Progenitor cell of endocrine pancreas (in vitro differentiated cells): ENCODE results near the gene PPP2R5C. TPM values are rescaled to one million over a fixed set of nuclear protein-coding genes. Genes with fewer than 3 reads are reported as not detected.

Experiments
- DNase-seq: peaks from one replicate; pipeline ENCODE4 v3.0.0; 2021; ENCODE audit warnings: low spot score; ENCODE audit not compliant: unreplicated experiment
- H3K27ac Mint-ChIP-seq: 2 replicates; pipeline ENCODE4 v1.8.0; 2021; ENCODE audit warnings: mild to moderate bottlenecking, moderate library complexity, mixed read lengths
- H3K27me3 Mint-ChIP-seq: 2 replicates; pipeline ENCODE4 v1.8.0; 2021; ENCODE audit warnings: mixed read lengths
- H3K36me3 Mint-ChIP-seq: 2 replicates; pipeline ENCODE4 v1.8.0; 2022; ENCODE audit warnings: mixed read lengths; ENCODE audit not compliant: insufficient read depth
- H3K4me1 Mint-ChIP-seq: 2 replicates; pipeline ENCODE4 v1.8.0; 2021; ENCODE audit warnings: low read depth, mixed read lengths
- H3K4me3 Mint-ChIP-seq: 2 replicates; pipeline ENCODE4 v1.8.0; 2021; ENCODE audit warnings: low read depth, mild to moderate bottlenecking, moderate library complexity, mixed read lengths
- H3K9me3 Mint-ChIP-seq: 2 replicates; pipeline ENCODE4 v1.8.0; 2021; ENCODE audit warnings: low read depth, mixed read lengths
- CTCF ChIP-seq: fragments of 200-600 bp; sonication (generic); IDR thresholded peaks from one replicate; pipeline ENCODE4 v1.5.0; 2021; ENCODE audit warnings: antibody characterized with exemption, mild to moderate bottlenecking; ENCODE audit not compliant: unreplicated experiment
- total RNA-seq: library from RNA; stranded (reverse); gene quantifications from 2 replicates; pipeline ENCODE4 v1.2.1, GENCODE V29; 2021

The PPP2R5C gene
- total RNA-seq, 1 donor from 2014 or later, result 120 TPM

GRCh38 chr14:101875041-101875726 lies 113.7 kb downstream of the PPP2R5C start:
- TF ChIP-seq CTCF, result no peak
- no peaks in the 10 kb centered on the region for H3K27me3 Mint-ChIP-seq
- H3K4me3 Mint-ChIP-seq, result no peak overlapping the region
- H3K9me3 Mint-ChIP-seq, result no peaks in the 10 kb centered on the region
- peak overlapping the region; percentile 73 for H3K27ac Mint-ChIP-seq
- no peak for DNase-seq
- peaks cover 2% of the 10 kb centered on the region for H3K36me3 Mint-ChIP-seq
- H3K4me1 Mint-ChIP-seq, result peaks cover 6% of the 10 kb centered on the region

GRCh38 chr14:101875727-101876554 lies 114.4 kb downstream of the PPP2R5C start:
- H3K4me1 Mint-ChIP-seq, result peaks cover 3% of the 10 kb centered on the region
- no peaks in the 10 kb centered on the region for H3K9me3 Mint-ChIP-seq
- no peak overlapping the region for H3K27ac Mint-ChIP-seq
- H3K27me3 Mint-ChIP-seq, result no peaks in the 10 kb centered on the region
- no peak for TF ChIP-seq CTCF
- H3K4me3 Mint-ChIP-seq, result no peak overlapping the region
- peaks cover 2% of the 10 kb centered on the region for H3K36me3 Mint-ChIP-seq
- DNase-seq, result no peak

GRCh38 chr14:101876555-101876938 lies 115.0 kb downstream of the PPP2R5C start:
- Mint-ChIP-seq H3K9me3 (no peaks in the 10 kb centered on the region), H3K4me3 (no peak overlapping the region), H3K27me3 (no peaks in the 10 kb centered on the region), H3K36me3 (peaks cover 2% of the 10 kb centered on the region), H3K4me1 (peaks cover 3% of the 10 kb centered on the region), H3K27ac (no peak overlapping the region)
- DNase-seq, result no peak
- TF ChIP-seq CTCF, result no peak

GRCh38 chr14:101877766-101878165 lies 116.3 kb downstream of the PPP2R5C start:
- H3K9me3 Mint-ChIP-seq, result no peaks in the 10 kb centered on the region
- no peaks in the 10 kb centered on the region for H3K27me3 Mint-ChIP-seq
- TF ChIP-seq CTCF, result no peak
- no peak overlapping the region for H3K4me3 Mint-ChIP-seq
- peaks cover 3% of the 10 kb centered on the region for H3K36me3 Mint-ChIP-seq
- no peak for DNase-seq
- peak overlapping the region; percentile 59 for H3K27ac Mint-ChIP-seq
- peaks cover 3% of the 10 kb centered on the region for H3K4me1 Mint-ChIP-seq

- no peak overlapping the region for H3K27ac Mint-ChIP-seq
- TF ChIP-seq CTCF, result no peak
These were observed 116.8 kb downstream of the PPP2R5C start for GRCh38 chr14:101878211-101878821.

More at GRCh38 chr14:101878211-101878821, 116.8 kb downstream of the PPP2R5C start:
- Mint-ChIP-seq H3K4me1 (peaks cover 3% of the 10 kb centered on the region), H3K9me3 (no peaks in the 10 kb centered on the region), H3K27me3 (no peaks in the 10 kb centered on the region), H3K4me3 (no peak overlapping the region), H3K36me3 (peaks cover 6% of the 10 kb centered on the region)
- DNase-seq, result no peak
